Glutamatergic neuron (in vitro differentiated cells): ENCODE measurements around the gene ADAMTS17. TPM values are rescaled to one million over a fixed set of nuclear protein-coding genes. Genes with fewer than 3 reads are reported as not detected.

Experiments
- DNase-seq: peaks from one replicate; pipeline ENCODE4 v3.0.0; 2022
- H3K27ac Mint-ChIP-seq: one replicate; pipeline ENCODE4 v1.8.0; 2020; ENCODE audit warnings: mild to moderate bottlenecking, mixed read lengths, inconsistent platforms; ENCODE audit not compliant: unreplicated experiment
- H3K27me3 Mint-ChIP-seq: one replicate; pipeline ENCODE4 v1.8.0; 2020; ENCODE audit warnings: mild to moderate bottlenecking, moderate library complexity, mixed read lengths, inconsistent platforms; ENCODE audit not compliant: unreplicated experiment
- H3K36me3 Mint-ChIP-seq: one replicate; pipeline ENCODE4 v1.8.0; 2020; ENCODE audit warnings: mild to moderate bottlenecking, mixed read lengths, inconsistent platforms; ENCODE audit not compliant: unreplicated experiment
- H3K4me1 Mint-ChIP-seq: one replicate; pipeline ENCODE4 v1.8.0; 2020; ENCODE audit warnings: mild to moderate bottlenecking, low read depth, mixed read lengths, inconsistent platforms; ENCODE audit not compliant: unreplicated experiment
- H3K4me3 Mint-ChIP-seq: one replicate; pipeline ENCODE4 v1.8.0; 2020; ENCODE audit warnings: mild to moderate bottlenecking, mixed read lengths, inconsistent platforms; ENCODE audit not compliant: unreplicated experiment
- H3K9me3 Mint-ChIP-seq: one replicate; pipeline ENCODE4 v1.8.0; 2020; ENCODE audit warnings: mild to moderate bottlenecking, moderate library complexity, mixed read lengths, inconsistent platforms; ENCODE audit not compliant: unreplicated experiment
- CTCF ChIP-seq: fragments of 200-600 bp; sonication (generic); IDR thresholded peaks from one replicate; pipeline ENCODE4 v1.5.0; 2021; ENCODE audit not compliant: partially characterized antibody, unreplicated experiment
- total RNA-seq: library from RNA; stranded (reverse); fragmentation: NEBNext Ultra II Directional; extraction: Animal tissue kit (Norgen Biotek cat#: 25700); gene quantifications from one replicate; pipeline ENCODE4 v1.2.1, GENCODE V29; 2021; ENCODE audit not compliant: unreplicated experiment

The ADAMTS17 gene
- total RNA-seq, 1 donor from 2014 or later: 6.8 TPM

- no peak for TF ChIP-seq CTCF
- DNase-seq: no peak
- peaks cover 4% of the 10 kb centered on the region for H3K9me3 Mint-ChIP-seq
- no peaks in the 10 kb centered on the region for H3K36me3 Mint-ChIP-seq
- H3K4me3 Mint-ChIP-seq: no peak overlapping the region
- peaks cover 6% of the 10 kb centered on the region for H3K27me3 Mint-ChIP-seq
- H3K27ac Mint-ChIP-seq: no peak overlapping the region
- H3K4me1 Mint-ChIP-seq: peaks cover 7% of the 10 kb centered on the region
These were observed 227.7 kb downstream of the ADAMTS17 start for GRCh38 chr15:100114100-100114499.

- Mint-ChIP-seq H3K27ac (no peak overlapping the region), H3K9me3 (peaks cover 4% of the 10 kb centered on the region), H3K36me3 (no peaks in the 10 kb centered on the region), H3K4me1 (peaks cover 7% of the 10 kb centered on the region), H3K27me3 (peaks cover 8% of the 10 kb centered on the region), H3K4me3 (no peak overlapping the region)
- TF ChIP-seq CTCF: no peak
- DNase-seq: no peak
These were observed 228.3 kb downstream of the ADAMTS17 start for GRCh38 chr15:100113351-100114080.

- H3K27me3 Mint-ChIP-seq: peaks cover 11% of the 10 kb centered on the region
- H3K4me3 Mint-ChIP-seq: no peak overlapping the region
- H3K9me3 Mint-ChIP-seq: peaks cover 5% of the 10 kb centered on the region
- peaks cover 7% of the 10 kb centered on the region for H3K4me1 Mint-ChIP-seq
- TF ChIP-seq CTCF: no peak
- no peaks in the 10 kb centered on the region for H3K36me3 Mint-ChIP-seq
- no peak for DNase-seq
- H3K27ac Mint-ChIP-seq: no peak overlapping the region
These were observed 229.0 kb downstream of the ADAMTS17 start for GRCh38 chr15:100112636-100113305.

GRCh38 chr15:100112061-100112420 is 229.7 kb downstream of the ADAMTS17 start:
- Mint-ChIP-seq H3K9me3 (peaks cover 5% of the 10 kb centered on the region), H3K4me3 (no peak overlapping the region), H3K27ac (no peak overlapping the region), H3K4me1 (peaks cover 7% of the 10 kb centered on the region), H3K27me3 (peaks cover 11% of the 10 kb centered on the region), H3K36me3 (no peaks in the 10 kb centered on the region)
- DNase-seq: no peak
- no peak for TF ChIP-seq CTCF
